OCI-LY7 (cell line): Measurements from ENCODE around the gene FOXP1. TPM values are rescaled to one million over a fixed set of nuclear protein-coding genes. Genes with fewer than 3 reads are reported as not detected.

Experiments
- BruUV-seq: library from RNA; stranded (reverse); fragments of 400-500 nt; replicated peaks from 2 replicates; lab custom pipeline; 2021; lab: Mats Ljungman, UMichigan
- CTCF ChIA-PET: fragments of 300-600 bp; sonication (Branson Sonifier 250); formaldehyde crosslinking; loops from one replicate; lab custom pipeline; 2022; ENCODE audit warnings: antibody characterized with exemption; ENCODE audit not compliant: unreplicated experiment; lab: Charles Lee
- POLR2A ChIA-PET: fragments of 300-600 bp; sonication (Branson Sonifier 250); formaldehyde crosslinking; loops from one replicate; lab custom pipeline; 2022; ENCODE audit warnings: antibody characterized with exemption; lab: Charles Lee
- DNase-seq: peaks from one replicate; pipeline ENCODE4 v3.0.0-alpha.2; 2015; ENCODE audit warnings: low spot score
- H2AFZ ChIP-seq: fragments of 200-600 bp; sonication (generic), shearing (Covaris generic); 2 replicates; pipeline ENCODE4 v1.6.1; 2014; ENCODE audit warnings: mild to moderate bottlenecking, antibody characterized with exemption, low read length, moderate library complexity
- H3K27ac ChIP-seq: fragments of 200-600 bp; sonication (generic); 2 replicates; pipeline ENCODE4 v1.5.1; 2014; ENCODE audit warnings: mixed run types, low read depth, mild to moderate bottlenecking, moderate library complexity, low read length, inconsistent platforms; ENCODE audit not compliant: poor library complexity, severe bottlenecking
- H3K36me3 ChIP-seq: fragments of 200-600 bp; sonication (generic); 2 replicates; pipeline ENCODE4 v1.6.1; 2014; ENCODE audit warnings: mild to moderate bottlenecking, antibody characterized with exemption, low read length, moderate library complexity, mixed read lengths; ENCODE audit not compliant: insufficient read depth
- H3K4me1 ChIP-seq: fragments of 200-600 bp; sonication (generic); 2 replicates; pipeline ENCODE4 v1.5.1; 2014; ENCODE audit warnings: mild to moderate bottlenecking, low read length; ENCODE audit not compliant: insufficient read depth, poor library complexity, severe bottlenecking
- H3K4me2 ChIP-seq: fragments of 200-600 bp; sonication (generic); 2 replicates; pipeline ENCODE4 v1.6.1; 2014; ENCODE audit warnings: mild to moderate bottlenecking, low read length
- H3K4me3 ChIP-seq: fragments of 200-600 bp; sonication (generic); 2 replicates; pipeline ENCODE4 v1.5.1; 2014; ENCODE audit warnings: mild to moderate bottlenecking, low read depth, low read length; ENCODE audit not compliant: poor library complexity, severe bottlenecking
- H3K79me2 ChIP-seq: fragments of 200-600 bp; sonication (generic); 2 replicates; pipeline ENCODE4 v1.6.1; 2016; ENCODE audit warnings: low read depth, mild to moderate bottlenecking, low read length, moderate library complexity, mixed read lengths; ENCODE audit not compliant: insufficient read depth
- H3K9me2 ChIP-seq: fragments of 200-600 bp; sonication (generic); 2 replicates; pipeline ENCODE4 v1.6.1; 2016; ENCODE audit warnings: mild to moderate bottlenecking, low read length, mixed read lengths; ENCODE audit not compliant: insufficient read depth
- H3K9me3 ChIP-seq: fragments of 200-600 bp; sonication (generic); 2 replicates; pipeline ENCODE4 v1.6.1; 2014; ENCODE audit warnings: mild to moderate bottlenecking, mixed run types, low read length, mixed read lengths
- H4K20me1 ChIP-seq: fragments of 200-600 bp; sonication (generic); 2 replicates; pipeline ENCODE4 v1.6.1; 2014; ENCODE audit warnings: mild to moderate bottlenecking, antibody characterized with exemption, low read length, moderate library complexity, mixed read lengths; ENCODE audit not compliant: insufficient read depth
- CTCF ChIP-seq: fragments of 200-600 bp; sonication (generic); conservative IDR thresholded peaks from 2 replicates; pipeline ENCODE4 v1.5.1; 2014; ENCODE audit warnings: mild to moderate bottlenecking, antibody characterized with exemption, low read length, moderate library complexity, mixed read lengths
- EZH2phosphoT487 ChIP-seq: fragments of 200-600 bp; sonication (generic); IDR thresholded peaks from 2 replicates; pipeline ENCODE4 v1.6.1; 2018; ENCODE audit warnings: low read depth, borderline replicate concordance, mild to moderate bottlenecking, mixed run types, antibody characterized with exemption, low read length, moderate library complexity, mixed read lengths
- intact Hi-C: fragments of 100-400 bp; cut with micrococcal nuclease; formaldehyde crosslinking; loops from one replicate; pipeline ENCODE4 v1.10.0; 2022; ENCODE audit not compliant: unreplicated experiment
- total RNA-seq, 2 experiments: library from RNA; depleted of rRNA in 1 of 2; stranded (reverse); fragments of >200 nt in 1 of 2; shearing (Covaris generic) in 1 of 2; gene quantifications; 2 replicates each; pipeline ENCODE4 v1.2.3, GENCODE V29; 2014 to 2022

The FOXP1 gene
- total RNA-seq, 2 experiments from 2014 or later: 87.3 to 151 TPM

DNA sequence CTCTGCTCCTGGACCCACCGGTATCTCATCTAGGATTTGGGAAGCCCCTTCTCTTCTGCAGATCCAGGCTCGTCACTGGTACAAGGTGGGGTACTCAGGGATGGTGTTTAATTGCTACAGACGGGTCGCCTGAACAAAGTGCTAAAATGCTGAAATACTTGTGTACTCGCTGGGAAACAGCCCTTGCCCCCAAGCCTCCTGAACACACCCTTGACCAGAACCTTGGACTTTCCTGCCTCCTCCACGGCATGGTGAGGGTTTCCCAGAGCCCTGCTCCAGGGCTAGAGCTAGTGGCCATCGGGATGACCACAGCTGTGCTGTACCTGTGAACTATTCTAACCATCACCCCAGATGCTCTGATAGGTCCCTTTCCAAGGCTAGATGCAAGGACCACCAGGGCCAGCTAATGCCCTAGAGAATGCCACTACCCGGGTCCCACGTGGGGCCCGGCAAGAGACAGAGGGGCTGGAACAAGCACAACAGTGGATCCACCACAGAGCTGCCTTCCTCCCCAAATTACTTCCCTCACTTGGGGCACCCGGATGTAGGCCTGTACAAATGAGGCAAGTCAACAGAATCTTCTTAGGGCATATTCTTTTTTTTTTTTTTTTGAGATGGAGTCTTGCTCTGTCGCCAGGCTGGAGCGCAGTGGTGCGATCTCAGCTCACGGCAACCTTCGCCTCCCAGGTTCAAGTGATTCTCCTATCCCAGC lies 267.3 kb downstream of the FOXP1 start:
- Histone ChIP-seq H3K4me1 (peaks cover 20% of the 10 kb centered on the region), H3K36me3 (no peaks in the 10 kb centered on the region), H3K27ac (no peak overlapping the region), H4K20me1 (no peaks in the 10 kb centered on the region), H3K4me2 (no peak overlapping the region), H3K9me2 (no peaks in the 10 kb centered on the region), H3K9me3 (no peaks in the 10 kb centered on the region), H3K4me3 (no peak overlapping the region), H2AFZ (no peak overlapping the region), H3K79me2 (peaks cover 17% of the 10 kb centered on the region; the same call in 1 of the 2 replicates)
- BruUV-seq: no TSS peak
- CTCF ChIA-PET: no interaction called here
- no peak for DNase-seq
- intact Hi-C loops: no loop called here
- POLR2A ChIA-PET: interaction anchor here (0.6 to 1.7 kb wide), 4 partner anchors 9 to 103 kb away, joined by 3 to 9 read pairs (median 4); no protein-coding TSS in a partner anchor
- TF ChIP-seq EZH2phosphoT487 (no peak), CTCF (no peak)

DNA sequence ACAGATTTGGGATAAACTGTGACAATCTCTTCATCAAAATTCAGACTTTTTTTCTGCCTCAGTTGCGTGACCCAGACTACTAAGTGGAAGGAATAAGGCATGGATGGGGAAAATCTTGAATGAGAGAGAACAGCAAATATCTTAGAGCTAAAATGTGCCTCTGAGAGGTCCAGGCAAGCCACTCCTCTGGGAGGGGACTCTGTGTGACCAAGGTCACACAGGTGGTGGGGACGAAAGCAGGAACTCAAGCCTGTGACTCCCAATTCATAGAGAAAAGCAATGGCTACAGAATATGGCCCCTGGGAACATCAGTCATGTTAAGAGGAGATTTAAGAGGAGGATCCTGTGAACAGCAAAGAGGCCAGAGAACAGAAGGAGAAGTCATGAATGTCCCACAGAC lies 268.1 kb downstream of the FOXP1 start:
- H3K4me2 ChIP-seq: no peak overlapping the region
- no peaks in the 10 kb centered on the region for H3K9me3 ChIP-seq
- CTCF ChIA-PET: no interaction called here
- BruUV-seq: no TSS peak
- TF ChIP-seq EZH2phosphoT487: no peak
- no peak for TF ChIP-seq CTCF
- H3K4me3 ChIP-seq: no peak overlapping the region
- no peak overlapping the region for H3K27ac ChIP-seq
- no peak overlapping the region for H2AFZ ChIP-seq
- POLR2A ChIA-PET: interaction anchor here (0.6 to 1.7 kb wide), 5 partner anchors 13 to 483 kb away, joined by 3 to 9 read pairs (median 5); no protein-coding TSS in a partner anchor
- H3K79me2 ChIP-seq: peaks cover 17% of the 10 kb centered on the region; the same call in 1 of the 2 replicates
- H3K9me2 ChIP-seq: no peaks in the 10 kb centered on the region
- no peaks in the 10 kb centered on the region for H3K36me3 ChIP-seq
- DNase-seq: no peak
- no peaks in the 10 kb centered on the region for H4K20me1 ChIP-seq
- intact Hi-C loops: no loop called here
- peaks cover 20% of the 10 kb centered on the region for H3K4me1 ChIP-seq

DNA sequence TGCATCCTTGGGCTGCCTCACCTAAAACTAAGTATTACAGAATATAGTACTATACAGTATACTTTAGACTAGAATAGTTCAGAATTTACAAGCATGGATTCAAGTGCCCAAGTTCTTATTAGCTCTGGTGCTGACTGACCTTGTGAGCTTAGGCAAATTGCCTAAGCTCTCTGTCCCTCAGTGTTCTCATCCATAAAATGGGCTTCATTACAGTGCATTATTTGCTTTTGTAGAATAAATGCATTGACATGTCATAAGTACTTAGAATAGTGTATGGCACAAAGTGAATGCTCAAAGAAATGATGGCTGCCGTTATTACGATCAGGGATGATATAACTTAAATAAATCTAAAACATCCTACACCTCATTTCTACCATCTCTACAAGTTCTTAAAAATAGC lies 269.7 kb downstream of the FOXP1 start:
- CTCF ChIA-PET: no interaction called here
- H3K36me3 ChIP-seq: no peaks in the 10 kb centered on the region

More for the DNA sequence above, 269.7 kb downstream of the FOXP1 start:
- no peak overlapping the region for H3K4me3 ChIP-seq
- H3K27ac ChIP-seq: no peak overlapping the region
- no peaks in the 10 kb centered on the region for H3K9me2 ChIP-seq
- H3K79me2 ChIP-seq: peaks cover 17% of the 10 kb centered on the region; the same call in 1 of the 2 replicates
- no peak overlapping the region for H3K4me2 ChIP-seq
- TF ChIP-seq EZH2phosphoT487 (no peak), CTCF (no peak)
- no peak for DNase-seq
- no peaks in the 10 kb centered on the region for H3K9me3 ChIP-seq
- POLR2A ChIA-PET: interaction anchor here (1.0 kb wide), 1 partner anchor 28 kb away, joined by 8 read pairs; no protein-coding TSS in a partner anchor
- no TSS peak for BruUV-seq
- no peaks in the 10 kb centered on the region for H4K20me1 ChIP-seq
- intact Hi-C loops: no loop called here
- no peak overlapping the region for H2AFZ ChIP-seq
- peaks cover 17% of the 10 kb centered on the region for H3K4me1 ChIP-seq
